ENCODE data around the gene PAQR4.
A peak's percentile ranks its signal among the peaks of the same experiment; 100 is the strongest.

PAQR4 gene

DNA sequence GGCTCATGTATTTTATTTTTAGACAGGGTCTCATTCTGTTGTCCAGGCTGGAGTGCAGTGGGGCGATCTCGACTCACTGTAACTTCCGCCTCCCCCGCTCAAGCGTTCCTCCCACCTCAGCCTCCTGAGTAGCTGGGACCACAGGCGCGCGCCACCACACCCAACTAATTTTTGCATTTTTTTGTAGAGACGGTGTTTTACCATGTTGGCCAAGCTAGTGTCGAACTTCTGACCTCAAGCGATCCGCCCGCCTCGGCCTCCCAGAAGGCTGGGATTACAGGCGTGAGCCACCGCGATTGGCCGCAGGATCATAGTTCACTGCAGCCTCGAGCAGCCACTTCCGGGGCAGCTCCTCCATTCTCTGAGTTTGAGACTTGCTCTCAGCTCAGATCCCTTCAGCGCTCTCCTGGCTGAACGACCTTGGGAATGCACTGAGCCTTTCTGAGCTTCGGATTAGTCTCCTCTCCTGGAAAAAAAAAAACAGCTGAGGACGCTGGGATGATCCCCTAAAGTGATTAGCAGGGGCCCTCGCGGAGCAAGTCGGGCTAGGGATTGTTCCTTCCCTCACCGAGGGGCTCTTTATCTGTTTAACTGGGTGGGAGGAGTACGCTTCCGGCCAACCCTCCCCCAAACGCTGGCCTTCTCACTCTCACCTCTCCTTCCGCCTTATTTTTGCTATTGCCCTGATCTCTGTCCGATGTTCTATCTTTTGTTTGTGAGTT is 12.2 kb downstream of the PAQR4 start:
- no peak for DNase-seq

DNA sequence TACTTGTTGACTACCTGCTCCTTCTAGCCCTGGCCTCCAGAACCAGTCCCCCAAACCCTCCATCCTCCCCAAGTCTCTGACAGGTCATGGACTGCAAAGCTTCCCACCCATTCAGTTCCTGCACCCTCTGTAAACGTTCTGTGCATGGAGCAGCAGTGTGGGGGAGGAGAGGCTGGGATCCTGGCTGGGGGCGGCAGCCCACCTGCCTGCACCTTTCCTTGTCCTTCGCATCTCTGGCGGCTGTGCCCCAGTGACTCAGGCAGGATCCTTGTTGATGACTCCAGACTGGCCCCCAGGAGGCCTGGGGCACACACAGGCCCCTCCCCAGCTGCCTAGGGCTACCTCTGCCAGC is 12.7 kb downstream of the PAQR4 start:
- no peak for DNase-seq

DNA sequence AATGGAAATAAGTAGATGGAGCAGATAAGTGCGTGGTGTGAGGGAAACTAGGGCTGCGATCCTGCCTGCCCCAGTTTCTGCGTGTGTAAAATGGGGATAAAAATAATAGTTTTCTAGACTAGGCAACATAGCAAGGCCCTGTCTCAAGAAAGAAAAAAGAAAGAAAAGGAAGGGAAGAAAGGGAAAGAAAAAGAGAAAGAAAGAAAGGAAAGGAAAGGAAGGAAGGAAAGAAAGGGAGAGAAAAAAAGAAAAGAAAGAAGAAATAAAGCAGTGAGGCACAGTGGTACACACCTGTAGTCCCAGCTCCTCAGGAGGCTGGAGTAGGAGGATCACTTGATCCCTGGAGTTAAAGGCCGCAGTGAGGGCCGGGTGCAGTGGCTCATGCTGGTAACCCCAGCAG is 13.3 kb downstream of the PAQR4 start:
- DNase-seq = no peak

DNA sequence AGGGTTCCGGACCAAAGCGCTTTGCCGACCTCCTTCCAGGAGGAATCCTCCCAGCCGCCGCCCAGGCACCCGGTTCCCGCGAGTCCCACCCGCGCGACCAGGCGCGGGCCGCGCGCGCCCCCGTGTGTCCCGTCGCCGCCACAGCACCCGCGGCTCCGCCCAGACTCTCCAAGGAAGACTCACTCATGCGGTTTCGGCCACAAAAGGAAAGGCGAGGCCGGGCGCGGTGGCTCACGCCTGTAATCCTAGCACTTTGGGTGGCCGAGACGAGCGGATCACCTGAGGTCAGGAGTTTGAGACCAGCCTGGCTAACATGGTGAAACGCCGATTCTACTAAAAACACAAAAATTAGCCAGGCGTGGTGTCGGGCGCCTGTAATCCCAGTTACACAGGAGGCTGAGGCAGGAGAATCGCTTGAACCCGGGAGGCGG is 14.6 kb downstream of the PAQR4 start:
- DNase-seq = peak; percentile 62

- no peak for DNase-seq
These were observed 16.3 kb downstream of the PAQR4 start for GRCh38 chr16:2985462-2985861.

- DNase-seq = no peak
These were observed 16.8 kb downstream of the PAQR4 start for GRCh38 chr16:2985893-2986355.

DNA sequence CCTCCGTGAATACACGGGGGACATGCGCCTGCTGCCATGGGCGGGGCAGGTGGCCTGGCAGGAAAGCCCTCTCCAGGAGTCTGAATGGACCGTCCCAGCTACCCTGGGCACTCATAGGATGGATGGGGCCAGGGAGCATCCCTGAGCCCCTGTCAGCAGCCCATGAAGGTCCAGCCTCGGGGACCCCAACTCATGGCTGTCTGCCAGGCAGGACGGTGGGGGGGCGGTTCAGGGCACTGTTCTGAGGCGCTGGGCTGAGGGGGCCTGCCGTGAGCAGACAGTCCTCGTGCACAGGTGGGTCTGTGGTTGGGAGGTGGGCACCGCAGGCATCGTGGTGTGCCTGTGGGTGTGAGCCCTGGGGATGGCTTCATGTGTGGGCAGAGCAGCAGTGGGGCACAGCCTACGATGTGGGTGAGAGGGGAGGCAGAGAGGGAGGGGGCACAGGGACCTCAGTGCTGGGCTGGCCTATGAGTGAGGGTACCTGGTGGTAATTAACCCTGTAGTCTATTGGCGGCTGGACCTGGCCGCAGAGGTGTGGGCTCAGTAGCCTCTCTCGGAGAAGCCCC is 17.6 kb downstream of the PAQR4 start:
- DNase-seq = no peak

DNA sequence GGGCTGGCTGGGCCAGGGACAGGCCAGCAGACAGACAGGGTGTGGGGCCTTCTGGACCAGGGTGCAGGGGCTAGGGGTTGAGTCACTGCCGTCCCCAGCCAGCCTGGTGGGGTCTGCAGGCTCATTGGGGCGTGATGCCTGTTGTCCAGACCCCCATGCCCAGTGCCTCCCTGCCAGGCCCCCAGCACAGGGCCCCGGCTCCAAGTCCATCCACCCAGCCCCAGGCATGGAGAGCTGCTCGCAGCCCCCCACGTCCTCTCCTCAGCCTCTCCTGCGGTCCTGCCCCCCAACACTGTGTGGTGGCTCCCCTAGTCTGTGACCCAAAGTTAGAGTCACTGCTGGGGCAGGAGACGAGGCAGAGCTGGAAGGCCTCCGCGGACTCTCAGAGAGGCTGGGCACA is 18.1 kb downstream of the PAQR4 start:
- DNase-seq = no peak

DNA sequence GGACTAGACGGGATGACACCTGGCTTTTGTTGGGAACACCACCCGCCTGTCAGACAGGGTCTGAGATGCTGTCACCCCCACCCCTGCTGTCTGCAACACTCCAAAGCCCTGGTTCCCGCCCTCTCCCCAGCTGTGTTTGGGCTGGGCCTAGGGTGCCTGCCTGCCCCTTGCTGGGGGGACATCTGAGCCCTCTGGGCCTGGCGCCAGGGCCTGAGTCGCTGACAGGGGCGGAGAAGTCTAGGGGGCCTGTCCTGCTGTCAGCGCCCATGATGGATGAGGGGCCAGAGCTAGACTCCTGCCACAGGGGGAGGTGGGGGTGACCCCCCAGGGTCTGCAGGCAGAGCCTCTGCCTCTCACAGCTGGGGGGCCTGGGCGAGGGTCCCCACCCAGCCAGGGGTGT is 18.7 kb downstream of the PAQR4 start:
- no peak for DNase-seq

GRCh38 chr16:2988590-2989099 is 19.5 kb downstream of the PAQR4 start:
- no peak for DNase-seq

GRCh38 chr16:2990891-2991290 is 21.7 kb downstream of the PAQR4 start:
- no peak for DNase-seq

GRCh38 chr16:2991566-2992261 is 22.6 kb downstream of the PAQR4 start:
- no peak for DNase-seq

DNA sequence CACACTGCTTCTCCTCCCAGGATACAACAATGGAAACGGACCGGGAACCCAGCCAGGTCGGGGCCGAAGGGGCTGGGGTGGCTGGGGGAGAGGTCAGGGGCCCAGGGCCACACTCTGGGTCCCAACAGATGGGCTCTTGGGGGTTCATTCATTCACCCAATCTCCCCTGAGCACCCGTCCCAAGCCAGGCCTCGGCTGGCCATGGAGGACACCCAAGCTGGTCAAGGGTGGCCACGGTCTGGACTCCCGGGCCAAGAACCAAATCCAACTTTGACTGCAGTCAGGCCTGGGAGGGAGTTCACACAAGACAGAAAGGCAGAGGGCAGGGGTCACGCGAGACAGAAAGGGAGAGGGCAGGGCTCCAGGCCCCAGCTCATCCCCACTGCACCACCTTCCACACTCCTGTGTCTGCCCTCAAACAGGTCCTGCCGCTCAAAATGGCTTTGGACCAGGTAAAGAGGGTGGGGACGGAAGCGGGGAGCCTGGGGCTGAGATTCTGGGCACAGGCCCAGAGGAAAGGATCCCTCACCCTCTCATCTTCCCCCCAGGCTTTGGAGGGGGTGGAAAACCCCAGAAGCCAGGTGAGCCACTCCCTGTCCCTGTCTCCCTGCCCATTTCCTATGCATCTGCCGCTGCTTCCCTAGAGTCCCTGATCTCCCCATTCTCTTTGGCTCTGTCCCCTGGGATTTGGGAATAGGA is 23.4 kb downstream of the PAQR4 start:
- no peak for DNase-seq

DNA sequence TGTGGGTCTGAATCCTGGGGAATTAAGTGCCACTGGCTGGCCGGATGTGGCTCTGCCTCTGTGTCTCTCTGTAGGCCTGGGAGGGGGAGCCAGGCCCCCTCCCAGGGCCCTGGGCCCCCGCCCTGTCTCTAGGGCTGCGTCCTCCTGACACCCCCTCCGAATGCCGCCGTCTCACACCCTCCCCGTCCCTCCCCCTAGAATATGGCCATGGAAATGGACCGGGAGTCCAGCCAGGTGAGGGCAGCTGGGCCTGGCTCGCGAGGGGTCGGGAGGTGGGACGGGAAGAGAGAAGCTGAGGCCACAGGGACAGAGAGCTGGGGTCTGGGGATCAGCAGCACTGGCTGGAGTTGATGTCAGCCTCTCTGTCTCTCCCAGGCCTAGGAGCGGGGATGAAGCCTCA is 27.1 kb downstream of the PAQR4 start:
- DNase-seq = no peak

- no peak for DNase-seq
These were observed 30.8 kb downstream of the PAQR4 start for GRCh38 chr16:2999929-3000328.

GRCh38 chr16:3000540-3000939 is 31.4 kb downstream of the PAQR4 start:
- no peak for DNase-seq

DNA sequence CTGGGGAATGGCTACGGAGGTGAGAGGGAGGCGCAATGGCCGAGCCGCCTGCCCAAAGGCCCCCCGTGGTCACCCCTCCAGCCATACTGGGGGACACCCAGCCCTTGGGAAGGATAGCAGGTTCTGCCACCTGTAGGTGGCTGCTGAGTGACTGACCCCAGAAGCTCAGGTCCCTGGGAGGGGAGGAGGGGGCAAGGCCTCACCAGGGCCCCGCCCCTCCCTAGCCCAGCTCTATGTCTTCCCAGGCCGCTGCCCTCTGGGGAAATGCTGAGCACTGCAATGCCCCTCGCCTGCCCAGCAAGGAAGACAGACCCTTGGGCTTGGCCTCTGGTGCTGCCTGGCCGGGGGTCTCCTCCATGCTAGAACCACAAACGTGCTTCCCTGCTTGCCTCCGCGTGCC is 32.2 kb downstream of the PAQR4 start:
- no peak for DNase-seq

- DNase-seq = peak; percentile 90
These were observed 34.6 kb downstream of the PAQR4 start for GRCh38 chr16:3003582-3004270.

DNA sequence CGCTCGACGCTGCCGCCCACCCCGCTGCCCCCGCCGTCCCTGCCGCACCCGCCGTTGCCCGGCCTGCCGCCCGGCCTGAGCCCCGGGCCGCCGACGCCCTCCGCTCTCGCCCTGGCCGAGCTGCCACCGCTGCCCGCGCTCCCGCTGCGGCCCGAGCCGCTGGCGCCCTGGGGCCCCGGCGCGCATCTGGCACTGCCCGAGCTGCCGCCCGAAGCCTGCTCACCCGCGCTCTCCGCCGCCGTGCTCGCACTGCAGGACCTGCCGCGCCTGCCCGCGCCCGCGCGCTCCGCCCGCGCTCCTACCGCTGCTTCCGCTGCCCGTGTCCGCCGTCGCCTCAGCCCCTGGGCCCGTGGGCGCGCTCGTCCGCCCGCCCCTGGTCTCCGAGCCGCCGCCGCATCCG is 35.2 kb downstream of the PAQR4 start:
- DNase-seq = no peak

- no peak for DNase-seq
These were observed 35.7 kb downstream of the PAQR4 start for GRCh38 chr16:3004781-3005284.

DNA sequence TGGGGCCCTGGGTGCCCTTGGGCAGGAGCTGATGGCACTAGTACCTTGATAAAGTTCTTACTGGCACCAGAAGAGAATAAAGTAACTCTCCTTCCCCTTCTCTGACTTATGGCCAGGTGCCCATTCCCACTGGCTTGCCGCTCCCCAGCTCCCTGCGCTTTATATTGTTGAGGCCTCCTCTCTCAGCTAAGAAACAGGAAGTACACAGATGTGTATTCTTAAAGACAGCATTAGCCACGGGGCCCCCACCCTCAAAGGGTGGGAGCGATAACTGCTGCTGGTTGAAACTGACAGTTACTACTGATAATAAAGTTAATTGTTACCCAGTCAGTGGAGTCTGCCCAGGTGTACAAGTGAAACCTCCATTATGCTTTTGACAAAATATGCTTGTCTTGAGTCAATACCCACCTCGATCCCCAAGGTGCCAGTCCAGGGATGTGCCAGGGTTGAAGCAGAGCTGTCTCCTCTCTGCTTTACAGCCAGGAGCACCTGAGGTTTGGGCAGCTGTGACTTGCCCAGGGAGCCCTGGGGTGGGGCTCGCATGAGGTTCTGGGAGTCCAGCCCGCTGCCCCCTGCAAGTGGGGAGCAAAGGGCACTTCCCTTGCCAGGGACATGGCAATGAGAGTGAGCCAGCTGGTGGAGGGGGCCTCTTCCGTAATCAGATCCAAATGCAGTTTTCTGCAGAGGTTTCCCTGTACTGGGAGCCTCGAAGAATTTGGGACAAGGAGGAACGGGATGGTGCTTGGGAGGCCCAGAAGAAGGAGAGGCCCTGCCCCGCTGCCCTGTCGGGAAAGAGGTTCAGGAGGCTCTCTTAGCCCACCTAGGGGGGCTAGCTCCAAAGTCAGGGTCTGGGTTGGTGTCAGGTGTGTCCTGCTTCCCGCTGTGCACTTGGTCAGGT is 38.2 kb downstream of the PAQR4 start:
- DNase-seq = no peak
